SU-DHL-6 (cell line): ENCODE measurements around the gene GRAP2.

ENCODE experiments used
- H2AFZ ChIP-seq: fragments of 200-600 bp; sonication (generic); 2 replicates; pipeline ENCODE4 v1.6.1; 2014; ENCODE audit warnings: low read depth, mild to moderate bottlenecking, moderate library complexity, mixed read lengths, antibody characterized with exemption, low read length; ENCODE audit not compliant: severe bottlenecking
- H3F3A ChIP-seq: fragments of 200-600 bp; shearing (Covaris generic); 2 replicates; pipeline ENCODE4 v1.6.0; 2016; ENCODE audit warnings: antibody characterized with exemption, mild to moderate bottlenecking; ENCODE audit not compliant: insufficient read depth
- H3K27ac ChIP-seq: fragments of 200-600 bp; sonication (generic); 2 replicates; pipeline ENCODE4 v1.5.1; 2016; ENCODE audit warnings: low read depth, mild to moderate bottlenecking, low read length, moderate library complexity, mixed read lengths
- H3K27me3 ChIP-seq: fragments of 200-600 bp; sonication (generic), shearing (Covaris generic); 2 replicates; pipeline ENCODE4 v1.6.0; 2014; ENCODE audit warnings: mild to moderate bottlenecking, low read length
- H3K36me3 ChIP-seq: fragments of 200-600 bp; sonication (generic); 2 replicates; pipeline ENCODE4 v1.6.1; 2014; ENCODE audit warnings: mild to moderate bottlenecking, low read length, mixed read lengths
- H3K4me2 ChIP-seq: fragments of 300-600, 200-600 bp; shearing (Covaris generic), sonication (generic); 2 replicates; pipeline ENCODE4 v1.6.0; 2014; ENCODE audit warnings: low read length, low read depth, mild to moderate bottlenecking; ENCODE audit not compliant: poor library complexity, severe bottlenecking
- H3K4me3 ChIP-seq: fragments of 200-600 bp; sonication (generic); 2 replicates; pipeline ENCODE4 v1.5.1; 2014; ENCODE audit warnings: antibody characterized with exemption, low read length, mild to moderate bottlenecking, mixed read lengths; ENCODE audit not compliant: insufficient read depth, poor library complexity, severe bottlenecking
- H3K79me2 ChIP-seq: fragments of 200-600 bp; sonication (generic); 2 replicates; pipeline ENCODE4 v1.6.1; 2014; ENCODE audit warnings: mild to moderate bottlenecking, low read length, moderate library complexity; ENCODE audit not compliant: insufficient read depth
- H3K9ac ChIP-seq: fragments of 200-600 bp; sonication (generic); 2 replicates; pipeline ENCODE4 v1.7.0; 2014; ENCODE audit warnings: mild to moderate bottlenecking, low read length
- H3K9me2 ChIP-seq: fragments of 200-600 bp; sonication (generic); replicated peaks from 2 replicates; pipeline ENCODE4 v1.6.1; 2014; ENCODE audit warnings: low read length; ENCODE audit not compliant: insufficient read depth
- H3K9me3 ChIP-seq: fragments of 200-600 bp; sonication (generic); 2 replicates; pipeline ENCODE4 v1.6.1; 2014; ENCODE audit warnings: low read length, mixed read lengths; ENCODE audit not compliant: insufficient read depth
- H4K20me1 ChIP-seq: fragments of 200-600 bp; sonication (generic); 2 replicates; pipeline ENCODE4 v1.6.1; 2014; ENCODE audit warnings: low read depth, mild to moderate bottlenecking, antibody characterized with exemption, low read length, moderate library complexity, mixed read lengths
- EZH2phosphoT487 ChIP-seq: fragments of 200-600 bp; sonication (generic), shearing (Covaris generic); conservative IDR thresholded peaks from 2 replicates; pipeline ENCODE4 v1.6.1; 2018; ENCODE audit warnings: mild to moderate bottlenecking, antibody characterized with exemption, low read length, moderate library complexity, mixed read lengths
- TF ChIP-seq, protein P1 (sequence below): fragments of 200-600 bp; sonication (generic); IDR thresholded peaks from one replicate; pipeline ENCODE4 v1.5.1; 2017; ENCODE audit warnings: antibody characterized with exemption, mild to moderate bottlenecking, low read length, moderate library complexity; ENCODE audit not compliant: insufficient read depth, poor library complexity, severe bottlenecking

GRAP2 gene

GRCh38 chr22:39940757-39941305, 39.9 kb downstream of the GRAP2 start:
- Histone ChIP-seq H3K9me2 (no peaks in the 10 kb centered on the region), H2AFZ (no peak overlapping the region), H3F3A (no peaks in the 10 kb centered on the region), H3K27me3 (no peaks in the 10 kb centered on the region), H3K4me3 (no peak overlapping the region), H3K4me2 (no peak overlapping the region), H3K79me2 (no peaks in the 10 kb centered on the region), H3K9ac (no peak overlapping the region), H3K9me3 (no peaks in the 10 kb centered on the region), H3K27ac (no peak overlapping the region), H3K36me3 (no peaks in the 10 kb centered on the region), H4K20me1 (no peaks in the 10 kb centered on the region)
- TF ChIP-seq, protein P1, sequence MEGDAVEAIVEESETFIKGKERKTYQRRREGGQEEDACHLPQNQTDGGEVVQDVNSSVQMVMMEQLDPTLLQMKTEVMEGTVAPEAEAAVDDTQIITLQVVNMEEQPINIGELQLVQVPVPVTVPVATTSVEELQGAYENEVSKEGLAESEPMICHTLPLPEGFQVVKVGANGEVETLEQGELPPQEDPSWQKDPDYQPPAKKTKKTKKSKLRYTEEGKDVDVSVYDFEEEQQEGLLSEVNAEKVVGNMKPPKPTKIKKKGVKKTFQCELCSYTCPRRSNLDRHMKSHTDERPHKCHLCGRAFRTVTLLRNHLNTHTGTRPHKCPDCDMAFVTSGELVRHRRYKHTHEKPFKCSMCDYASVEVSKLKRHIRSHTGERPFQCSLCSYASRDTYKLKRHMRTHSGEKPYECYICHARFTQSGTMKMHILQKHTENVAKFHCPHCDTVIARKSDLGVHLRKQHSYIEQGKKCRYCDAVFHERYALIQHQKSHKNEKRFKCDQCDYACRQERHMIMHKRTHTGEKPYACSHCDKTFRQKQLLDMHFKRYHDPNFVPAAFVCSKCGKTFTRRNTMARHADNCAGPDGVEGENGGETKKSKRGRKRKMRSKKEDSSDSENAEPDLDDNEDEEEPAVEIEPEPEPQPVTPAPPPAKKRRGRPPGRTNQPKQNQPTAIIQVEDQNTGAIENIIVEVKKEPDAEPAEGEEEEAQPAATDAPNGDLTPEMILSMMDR, result no peak
- TF ChIP-seq EZH2phosphoT487, result no peak

DNA sequence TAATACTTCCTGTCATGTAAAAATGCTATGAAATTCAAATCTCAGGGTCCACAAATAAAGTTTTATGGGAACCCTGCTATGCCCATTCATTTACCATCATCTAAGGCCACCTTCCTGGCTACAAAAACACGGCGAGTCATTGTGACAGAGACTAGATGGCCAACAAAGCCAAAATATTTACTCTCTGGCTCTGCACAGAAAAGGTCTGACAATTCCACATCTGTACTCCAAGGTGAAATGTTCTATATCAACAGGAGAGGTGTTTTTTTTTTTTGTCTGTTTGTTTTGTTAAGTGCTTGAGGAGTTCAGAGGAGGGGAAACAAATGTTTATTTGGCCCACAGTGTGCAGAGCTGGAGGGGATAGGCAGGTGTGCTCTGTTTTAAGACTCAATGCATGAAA, 40.7 kb downstream of the GRAP2 start:
- Histone ChIP-seq H3K36me3 (no peaks in the 10 kb centered on the region), H3K27me3 (no peaks in the 10 kb centered on the region), H3K27ac (no peak overlapping the region), H3K4me2 (no peak overlapping the region), H3K79me2 (no peaks in the 10 kb centered on the region), H4K20me1 (no peaks in the 10 kb centered on the region), H3K9me2 (no peaks in the 10 kb centered on the region), H3K9ac (no peak overlapping the region), H2AFZ (no peak overlapping the region), H3K9me3 (no peaks in the 10 kb centered on the region), H3F3A (no peaks in the 10 kb centered on the region), H3K4me3 (no peak overlapping the region)
- TF ChIP-seq, protein P1, result no peak
- TF ChIP-seq EZH2phosphoT487, result no peak

GRCh38 chr22:39942439-39943230, 41.8 kb downstream of the GRAP2 start:
- Histone ChIP-seq H4K20me1 (no peaks in the 10 kb centered on the region), H3K27ac (no peak overlapping the region), H2AFZ (no peak overlapping the region), H3K27me3 (no peaks in the 10 kb centered on the region), H3K4me3 (no peak overlapping the region), H3K9me3 (no peaks in the 10 kb centered on the region), H3K4me2 (no peak overlapping the region), H3K36me3 (no peaks in the 10 kb centered on the region), H3K9me2 (no peaks in the 10 kb centered on the region), H3K79me2 (no peaks in the 10 kb centered on the region), H3K9ac (no peak overlapping the region), H3F3A (no peaks in the 10 kb centered on the region)
- no peak for TF ChIP-seq EZH2phosphoT487
- TF ChIP-seq, protein P1, result no peak
